HG02571 (cell line): ENCODE results near the gene GRIK2.

ENCODE experiments used
- ATAC-seq: cut with Tn5 transposase; IDR thresholded peaks from one replicate; pipeline ENCODE4 v1.9.1; 2021; ENCODE audit warnings: mild to moderate bottlenecking, moderate library complexity; ENCODE audit not compliant: unreplicated experiment

GRIK2 gene

GRCh38 chr6:101689695-101690094 is 296.2 kb downstream of the GRIK2 start:
- no peak for ATAC-seq

GRCh38 chr6:101700655-101701054 is 307.1 kb downstream of the GRIK2 start:
- no peak for ATAC-seq

- ATAC-seq, result no peak
Measured at GRCh38 chr6:101703311-101703710, 309.8 kb downstream of the GRIK2 start.

- ATAC-seq, result no peak
Measured at GRCh38 chr6:101705866-101706265, 312.4 kb downstream of the GRIK2 start.

GRCh38 chr6:101706576-101706975 is 313.1 kb downstream of the GRIK2 start:
- no peak for ATAC-seq

GRCh38 chr6:101711518-101711917 is 318.0 kb downstream of the GRIK2 start:
- ATAC-seq, result no peak

- no peak for ATAC-seq
Measured at GRCh38 chr6:101716387-101716786, 322.9 kb downstream of the GRIK2 start.

GRCh38 chr6:101716810-101717209 is 323.3 kb downstream of the GRIK2 start:
- no peak for ATAC-seq

GRCh38 chr6:101719521-101719920 is 326.0 kb downstream of the GRIK2 start:
- no peak for ATAC-seq

- ATAC-seq, result no peak
Measured at GRCh38 chr6:101722471-101722870, 329.0 kb downstream of the GRIK2 start.

- ATAC-seq, result no peak
Measured at GRCh38 chr6:101722991-101723579, 329.6 kb downstream of the GRIK2 start.

- no peak for ATAC-seq
Measured at GRCh38 chr6:101728388-101728787, 334.9 kb downstream of the GRIK2 start.

- ATAC-seq, result no peak
Measured at GRCh38 chr6:101728956-101729355, 335.4 kb downstream of the GRIK2 start.

GRCh38 chr6:101730954-101731353 is 337.4 kb downstream of the GRIK2 start:
- no peak for ATAC-seq

- no peak for ATAC-seq
Measured at GRCh38 chr6:101733899-101734298, 340.4 kb downstream of the GRIK2 start.

- ATAC-seq, result no peak
Measured at GRCh38 chr6:101738481-101738880, 345.0 kb downstream of the GRIK2 start.

- no peak for ATAC-seq
Measured at GRCh38 chr6:101740631-101741030, 347.1 kb downstream of the GRIK2 start.

- ATAC-seq, result no peak
Measured at GRCh38 chr6:101741474-101742171, 348.1 kb downstream of the GRIK2 start.

- ATAC-seq, result no peak
Measured at GRCh38 chr6:101747160-101747559, 353.7 kb downstream of the GRIK2 start.

GRCh38 chr6:101747716-101748115 is 354.2 kb downstream of the GRIK2 start:
- no peak for ATAC-seq

GRCh38 chr6:101755931-101756330 is 362.4 kb downstream of the GRIK2 start:
- no peak for ATAC-seq

GRCh38 chr6:101758368-101758767 is 364.9 kb downstream of the GRIK2 start:
- no peak for ATAC-seq
